HepG2 (cell line): ENCODE results near the gene MLLT10. TPM values are rescaled to one million over a fixed set of nuclear protein-coding genes. Genes with fewer than 3 reads are reported as not detected.

ENCODE experiments used
- ARID5B ChIP-seq: IDR thresholded peaks from 2 replicates; pipeline ENCODE4 v1.4.0; 2020; ENCODE audit warnings: mild to moderate bottlenecking, missing genetic modification reagents
- BATF2 ChIP-seq: sonication (generic); formaldehyde crosslinking; IDR thresholded peaks from 2 replicates; pipeline ENCODE4 v1.8.0; 2022; ENCODE audit warnings: mild to moderate bottlenecking, missing genetic modification reagents, moderate library complexity
- CBFB ChIP-seq: sonication (generic); formaldehyde crosslinking; IDR thresholded peaks from 2 replicates; pipeline ENCODE4 v1.4.0; 2020; ENCODE audit warnings: missing genetic modification reagents
- CREB3 ChIP-seq: sonication (generic); formaldehyde crosslinking; IDR thresholded peaks from 2 replicates; pipeline ENCODE4 v1.5.0; 2020; ENCODE audit warnings: missing genetic modification reagents
- DR1 ChIP-seq: sonication (generic); formaldehyde crosslinking; IDR thresholded peaks from 2 replicates; pipeline ENCODE4 v1.8.0; 2021; ENCODE audit warnings: mild to moderate bottlenecking, missing genetic modification reagents, inconsistent platforms
- FOXP4 ChIP-seq: sonication (generic); formaldehyde crosslinking; IDR thresholded peaks from 2 replicates; pipeline ENCODE4 v1.4.0; 2020; ENCODE audit warnings: missing genetic modification reagents
- HNF4A ChIP-seq: sonication (generic); formaldehyde crosslinking; IDR thresholded peaks from 2 replicates; pipeline ENCODE4 v1.4.0; 2020; ENCODE audit warnings: missing genetic modification reagents
- KDM6A ChIP-seq: IDR thresholded peaks from 2 replicates; pipeline ENCODE4 v1.6.1; 2016; ENCODE audit warnings: low read depth
- MAZ ChIP-seq, 2 experiments: sonication (generic) in 1 of 2; formaldehyde crosslinking in 1 of 2; IDR thresholded peaks; 2 replicates each; pipeline versions ENCODE4 v1.5.0 to v1.6.1; 2012 to 2020; ENCODE audit warnings: low read depth in 2 of 2, mild to moderate bottlenecking in 2 of 2, borderline replicate concordance in 1 of 2, improper control_type of control experiment in 1 of 2, low read length in 1 of 2, missing genetic modification reagents in 1 of 2, moderate library complexity in 1 of 2
- MXD1 ChIP-seq: sonication (generic); formaldehyde crosslinking; IDR thresholded peaks from 2 replicates; pipeline ENCODE4 v1.4.0; 2020; ENCODE audit warnings: mild to moderate bottlenecking, missing genetic modification reagents
- NFATC3 ChIP-seq: sonication (generic); formaldehyde crosslinking; IDR thresholded peaks from 2 replicates; pipeline ENCODE4 v1.5.1; 2020; ENCODE audit warnings: mild to moderate bottlenecking, missing genetic modification reagents
- NR2C2 ChIP-seq: sonication (generic); formaldehyde crosslinking; IDR thresholded peaks from 2 replicates; pipeline ENCODE4 v1.4.0; 2020; ENCODE audit warnings: missing genetic modification reagents, mild to moderate bottlenecking, moderate library complexity, borderline replicate concordance
- PRPF4 ChIP-seq: fragments of 200-400 bp; formaldehyde crosslinking; IDR thresholded peaks from 2 replicates; pipeline ENCODE4 v1.6.1; 2016; ENCODE audit warnings: low read length, low read depth; ENCODE audit not compliant: poor library complexity, severe bottlenecking
- THAP8 ChIP-seq: sonication (generic); formaldehyde crosslinking; IDR thresholded peaks from 2 replicates; pipeline ENCODE4 v1.5.1; 2020; ENCODE audit warnings: missing genetic modification reagents, mild to moderate bottlenecking, borderline replicate concordance
- ZNF251 ChIP-seq: sonication (generic); formaldehyde crosslinking; IDR thresholded peaks from 2 replicates; pipeline ENCODE4 v1.9.0; 2021; ENCODE audit warnings: mild to moderate bottlenecking, missing genetic modification reagents
- ZNF274 ChIP-seq: sonication (generic); formaldehyde crosslinking; IDR thresholded peaks from 2 replicates; pipeline ENCODE4 v1.5.1; 2020; ENCODE audit warnings: mild to moderate bottlenecking, missing genetic modification reagents
- ZNF451 ChIP-seq: sonication (generic); formaldehyde crosslinking; IDR thresholded peaks from 2 replicates; pipeline ENCODE4 v1.5.0; 2020; ENCODE audit warnings: mild to moderate bottlenecking, missing genetic modification reagents
- ZNF572 ChIP-seq: sonication (generic); formaldehyde crosslinking; IDR thresholded peaks from 2 replicates; pipeline ENCODE4 v1.5.1; 2020; ENCODE audit warnings: mild to moderate bottlenecking, missing genetic modification reagents
- ZNF607 ChIP-seq: sonication (generic); formaldehyde crosslinking; IDR thresholded peaks from 2 replicates; pipeline ENCODE4 v1.5.1; 2020; ENCODE audit warnings: missing genetic modification reagents, mild to moderate bottlenecking, borderline replicate concordance
- ZNF709 ChIP-seq: sonication (generic); formaldehyde crosslinking; IDR thresholded peaks from 2 replicates; pipeline ENCODE4 v1.5.0; 2020; ENCODE audit warnings: mild to moderate bottlenecking, missing genetic modification reagents
- ZNF816 ChIP-seq: sonication (generic); formaldehyde crosslinking; IDR thresholded peaks from 2 replicates; pipeline ENCODE4 v1.8.0; 2022; ENCODE audit warnings: missing genetic modification reagents, mild to moderate bottlenecking, borderline replicate concordance
- polyA plus RNA-seq, 8 experiments: library from polyadenylated mRNA; depleted of rRNA in 3 of 8; stranded (reverse) in 7 of 8; unstranded in 1 of 8; fragments of >200 nt; fragmentation: Illumina TruSeq in 4 of 8; extraction: Trizol in 4 of 8; gene quantifications; 2 replicates each; pipeline versions ENCODE4 v1.2.1 to v1.2.3, GENCODE V29; 2011 to 2016; ENCODE audit warnings: low read depth in 4 of 8, missing spikeins in 1 of 8, mixed read lengths in 1 of 8; ENCODE audit not compliant: insufficient read depth in 1 of 8
- total RNA-seq, 5 experiments: library from RNA; depleted of rRNA; stranded (reverse); fragments of >200 nt; fragmentation: Illumina TruSeq; extraction: Trizol; gene quantifications; 2 replicates each; pipeline ENCODE4 v1.2.3, GENCODE V29; 2016; ENCODE audit warnings: low read depth in 1 of 5

MLLT10 gene
- total and polyA plus RNA-seq, 2 of the 13 experiments (the other 11 are each of a cell fraction or from before 2014, with no cell fraction given): 51.3 to 84.1 TPM

GRCh38 chr10:21754410-21755011 lies 220.5 kb downstream of the MLLT10 start (continued):
- TF ChIP-seq THAP8 (CRISPR knock-in tag) (no peak), CREB3 (CRISPR knock-in tag) (no peak), ZNF607 (CRISPR knock-in tag) (no peak), CBFB (CRISPR knock-in tag) (no peak), ZNF451 (CRISPR knock-in tag) (no peak), ZNF274 (CRISPR knock-in tag) (no peak), KDM6A (CRISPR knock-in tag) (0 out of 2 replicates have a peak, but pooled peaks have one; percentile 41), ZNF251 (CRISPR knock-in tag) (no peak), ZNF572 (CRISPR knock-in tag) (0 out of 2 replicates have a peak, but pooled peaks have one; percentile 27), BATF2 (CRISPR knock-in tag) (no peak), PRPF4 (no peak), NR2C2 (CRISPR knock-in tag) (0 out of 2 replicates have a peak, but pooled peaks have one; percentile 26), MXD1 (no peak), HNF4A (CRISPR knock-in tag) (peak; percentile 79), NFATC3 (CRISPR knock-in tag) (0 out of 2 replicates have a peak, but pooled peaks have one; percentile 20), ZNF816 (CRISPR knock-in tag) (no peak), MAZ (IDR thresholded peaks at IDR 0.05; ENCODE audit: borderline replicate concordance, low read depth, low read length) (peak; percentile 77; the same call in 1 of the 2 replicates), MAZ (CRISPR knock-in tag; IDR thresholded peaks at IDR 0.05; ENCODE audit: low read depth) (no peak), ZNF709 (CRISPR knock-in tag) (no peak), ARID5B (CRISPR knock-in tag) (peak; percentile 83), DR1 (no peak), FOXP4 (no peak)
